HG03045 (cell line): ENCODE results near the gene ADCYAP1R1.

Source experiments
- ATAC-seq: cut with Tn5 transposase; IDR thresholded peaks from one replicate; pipeline ENCODE4 v1.9.1; 2021; ENCODE audit warnings: mild to moderate bottlenecking, moderate library complexity; ENCODE audit not compliant: unreplicated experiment

Gene ADCYAP1R1

GRCh38 chr7:31051598-31052486 lies at the start of gene ADCYAP1R1:
Gene ADCYAP1R1 (plus strand): TSS chr7:31052308. CDS start chr7:31063265, 10,957 bp downstream.
- ATAC-seq, result no peak

GRCh38 chr7:31003097-31003496 lies 49.0 kb upstream of the ADCYAP1R1 start:
- ATAC-seq, result no peak

GRCh38 chr7:31003721-31004120 lies 48.4 kb upstream of the ADCYAP1R1 start:
- no peak for ATAC-seq

- ATAC-seq, result no peak
These were observed 47.7 kb upstream of the ADCYAP1R1 start for GRCh38 chr7:31004393-31004792.

- ATAC-seq, result no peak
These were observed 45.3 kb upstream of the ADCYAP1R1 start for GRCh38 chr7:31006857-31007256.

GRCh38 chr7:31007634-31008033 lies 44.5 kb upstream of the ADCYAP1R1 start:
- no peak for ATAC-seq

GRCh38 chr7:31014826-31015225 lies 37.3 kb upstream of the ADCYAP1R1 start:
- ATAC-seq, result no peak

- no peak for ATAC-seq
These were observed 35.0 kb upstream of the ADCYAP1R1 start for GRCh38 chr7:31017032-31017675.

- no peak for ATAC-seq
These were observed 34.4 kb upstream of the ADCYAP1R1 start for GRCh38 chr7:31017721-31018120.

GRCh38 chr7:31019509-31019908 lies 32.6 kb upstream of the ADCYAP1R1 start:
- no peak for ATAC-seq

- no peak for ATAC-seq
These were observed 31.9 kb upstream of the ADCYAP1R1 start for GRCh38 chr7:31020161-31020560.

- ATAC-seq, result no peak
These were observed 31.5 kb upstream of the ADCYAP1R1 start for GRCh38 chr7:31020652-31021051.

- no peak for ATAC-seq
These were observed 30.0 kb upstream of the ADCYAP1R1 start for GRCh38 chr7:31022117-31022516.

GRCh38 chr7:31022726-31023125 lies 29.4 kb upstream of the ADCYAP1R1 start:
- ATAC-seq, result no peak

GRCh38 chr7:31023877-31024276 lies 28.2 kb upstream of the ADCYAP1R1 start:
- no peak for ATAC-seq

GRCh38 chr7:31027161-31027965 lies 24.7 kb upstream of the ADCYAP1R1 start:
- no peak for ATAC-seq

- no peak for ATAC-seq
These were observed 24.1 kb upstream of the ADCYAP1R1 start for GRCh38 chr7:31028006-31028405.

- ATAC-seq, result no peak
These were observed 23.6 kb upstream of the ADCYAP1R1 start for GRCh38 chr7:31028417-31028992.

GRCh38 chr7:31029251-31030042 lies 22.7 kb upstream of the ADCYAP1R1 start:
- ATAC-seq, result no peak

GRCh38 chr7:31033674-31034300 lies 18.3 kb upstream of the ADCYAP1R1 start:
- ATAC-seq, result no peak
